GM12878 (cell line): ENCODE measurements around the gene GNG12. TPM values are rescaled to one million over a fixed set of nuclear protein-coding genes. Genes with fewer than 3 reads are reported as not detected.

Experiments used
- ATAC-seq: fragments of 200-7000 bp; cut with Tn5 transposase; 3 replicates; pipeline ENCODE4 v1.9.1; 2020; ENCODE audit warnings: mild to moderate bottlenecking, moderate library complexity
- BruUV-seq: library from RNA; stranded (reverse); fragments of 400-500 nt; replicated peaks from 2 replicates; lab custom pipeline; 2021; lab: Mats Ljungman, UMichigan
- CTCF ChIA-PET: fragments of 300-600 bp; sonication (Branson Sonifier 250); formaldehyde crosslinking; extraction: SDS; loops from one replicate; lab custom pipeline; 2021; ENCODE audit warnings: inconsistent platforms; lab: Yijun Ruan, JAX
- POLR2A ChIA-PET: fragments of 350-600 bp; formaldehyde crosslinking; extraction: SDS; loops from one replicate; lab custom pipeline; 2021; ENCODE audit warnings: inconsistent platforms; lab: Charles Lee
- RAD21 ChIA-PET: fragments of 300-600 bp; sonication (Branson Sonifier 250); formaldehyde crosslinking; loops from one replicate; lab custom pipeline; 2023; ENCODE audit warnings: antibody characterized with exemption; ENCODE audit not compliant: unreplicated experiment; lab: Charles Lee
- SMC1A ChIA-PET: fragments of 300-600 bp; sonication (Branson Sonifier 250); formaldehyde crosslinking; loops from one replicate; lab custom pipeline; 2023; ENCODE audit not compliant: unreplicated experiment, uncharacterized antibody; lab: Charles Lee
- DNase-seq: peaks from one replicate; pipeline ENCODE4 v3.0.0-alpha.2; 2011; ENCODE audit warnings: low read depth, low spot score
- FAIRE-seq: peaks from 3 replicates; lab custom pipeline; 2011; peaks lifted over from hg19 to GRCh38; lab: Jason Lieb, UNC
- H2AFZ ChIP-seq: 2 replicates; pipeline ENCODE4 v1.6.0; 2011; ENCODE audit warnings: low read depth, low read length, control low read depth; ENCODE audit not compliant: control insufficient read depth
- H3K27ac ChIP-seq: 2 replicates; pipeline ENCODE4 v1.5.1; 2011; ENCODE audit warnings: control low read depth; ENCODE audit not compliant: control insufficient read depth, insufficient read depth
- H3K27me3 ChIP-seq, 2 experiments: replicated peaks in 1 of 2; 2 replicates each; pipeline versions ENCODE4 v1.6.0 to v1.6.1; 2011; ENCODE audit warnings: low read length in 1 of 2; ENCODE audit not compliant: control insufficient read depth in 2 of 2, insufficient read depth in 2 of 2
- H3K36me3 ChIP-seq, 2 experiments: 2 replicates each; pipeline ENCODE4 v1.5.1; 2011; ENCODE audit warnings: low read length in 1 of 2; ENCODE audit not compliant: control insufficient read depth in 2 of 2, insufficient read depth in 2 of 2
- H3K4me1 ChIP-seq: 2 replicates; pipeline ENCODE4 v1.6.1; 2011; ENCODE audit warnings: mild to moderate bottlenecking, low read length, moderate library complexity, mixed read lengths; ENCODE audit not compliant: control insufficient read depth, insufficient read depth
- H3K4me2 ChIP-seq: 2 replicates; pipeline ENCODE4 v1.6.0; 2011; ENCODE audit warnings: control low read depth; ENCODE audit not compliant: control insufficient read depth, insufficient read depth
- H3K4me3 ChIP-seq: fragments of 200-600 bp; sonication (generic); 2 replicates; pipeline ENCODE4 v1.5.1; 2016
- H3K79me2 ChIP-seq: 2 replicates; pipeline ENCODE4 v1.6.0; 2011; ENCODE audit warnings: low read length; ENCODE audit not compliant: control insufficient read depth, insufficient read depth
- H3K9ac ChIP-seq: 2 replicates; pipeline ENCODE4 v1.8.0; 2011; ENCODE audit warnings: low read length, control low read depth, mixed read lengths; ENCODE audit not compliant: control insufficient read depth, insufficient read depth
- H3K9me3 ChIP-seq: replicated peaks from 3 replicates; pipeline ENCODE4 v1.5.1; 2011; ENCODE audit warnings: mild to moderate bottlenecking, low read length; ENCODE audit not compliant: control insufficient read depth, insufficient read depth
- H4K20me1 ChIP-seq: 2 replicates; pipeline ENCODE4 v1.6.0; 2011; ENCODE audit not compliant: control insufficient read depth, insufficient read depth
- ASH2L ChIP-seq: fragments of 300-600, 200-600 bp; sonication (generic); IDR thresholded peaks from 2 replicates; pipeline ENCODE4 v1.6.1; 2017; ENCODE audit warnings: low read depth, mild to moderate bottlenecking, borderline replicate concordance
- GABPA ChIP-seq: IDR thresholded peaks from 2 replicates; pipeline ENCODE4 v1.6.1; 2014; ENCODE audit warnings: antibody characterized with exemption, low read depth, mild to moderate bottlenecking, inconsistent platforms
- KDM1A ChIP-seq: fragments of 200-600 bp; sonication (generic); IDR thresholded peaks from 2 replicates; pipeline ENCODE4 v1.6.1; 2016; ENCODE audit warnings: borderline replicate concordance
- MXI1 ChIP-seq: fragments of 150-350 bp; IDR thresholded peaks from 2 replicates; pipeline ENCODE4 v1.6.1; 2011; ENCODE audit warnings: low read depth, mild to moderate bottlenecking, inconsistent platforms, low read length, improper control_type of control experiment
- NFYB ChIP-seq: IDR thresholded peaks from 2 replicates; pipeline ENCODE4 v1.6.1; 2011; ENCODE audit warnings: low read depth, mild to moderate bottlenecking, low read length, improper control_type of control experiment, moderate library complexity; ENCODE audit not compliant: insufficient read depth
- NR2C1 ChIP-seq: fragments of 450-650 bp; IDR thresholded peaks from 2 replicates; pipeline ENCODE4 v1.6.1; 2017; ENCODE audit warnings: antibody characterized with exemption, mild to moderate bottlenecking, moderate library complexity
- SMAD5 ChIP-seq: IDR thresholded peaks from 2 replicates; pipeline ENCODE4 v1.6.1; 2016; ENCODE audit warnings: antibody characterized with exemption, low read depth
- WGBS: methylation state at CpG from one replicate; pipeline ENCODE4 v1.1.6; 2016; ENCODE audit warnings: low lambda C conversion rate; ENCODE audit not compliant: insufficient replicate concordance, insufficient coverage; ENCODE audit errors: missing lambda C conversion rate; 5-methylcytosine and 5-hydroxymethylcytosine counted together
- in situ Hi-C: fragments of 300-500 bp; cut with MboI; formaldehyde crosslinking; loops from 9 replicates; pipeline ENCODE4 v1.14.3; 2018; ENCODE audit warnings: mixed read lengths
- intact Hi-C: fragments of 100-400 bp; cut with micrococcal nuclease; formaldehyde crosslinking; loops from one replicate; pipeline ENCODE4 v1.14.2; 2022; ENCODE audit not compliant: unreplicated experiment
- polyA plus RNA-seq, 11 experiments: library from polyadenylated mRNA; depleted of rRNA in 4 of 11; unstranded in 6 of 11; stranded (reverse) in 5 of 11; fragments of >200 nt; fragmentation: Nextera tagmentation in 4 of 11; fragmentation: Illumina TruSeq in 1 of 11; extraction: Ambion mirVana in 4 of 11; extraction: Trizol in 1 of 11; gene quantifications; 1 replicate in 1 of 11; 2 replicates in 10 of 11; pipeline versions ENCODE4 v1.2.1 to v1.2.3, GENCODE V29; 2011 to 2016; ENCODE audit warnings: inconsistent platforms in 2 of 11, missing spikeins in 2 of 11, low read depth in 1 of 11
- total RNA-seq, 4 experiments: library from RNA; depleted of rRNA in 3 of 4; stranded (reverse); fragments of >200 nt in 3 of 4; fragmentation: Illumina TruSeq in 1 of 4; extraction: Trizol in 1 of 4; gene quantifications; 2 replicates each; pipeline versions ENCODE4 v1.2.1 to v1.2.3, GENCODE V29; 2013 to 2021
- TF ChIP-seq, protein P1 (sequence below): fragments of 150-350 bp; IDR thresholded peaks from 2 replicates; pipeline ENCODE4 v1.6.1; 2014; ENCODE audit warnings: mild to moderate bottlenecking, low read depth, low read length
- TF ChIP-seq, protein P2 (sequence below): fragments of 450-650 bp; IDR thresholded peaks from 2 replicates; pipeline ENCODE4 v1.6.1; 2017; ENCODE audit warnings: antibody characterized with exemption, mild to moderate bottlenecking, moderate library complexity

Gene GNG12
- total and polyA plus RNA-seq, 10 of the 15 experiments (the other 5 are each of a cell fraction or from before 2014, with no cell fraction given), result 0.22 to 32.8 (median 0.35) TPM

DNA sequence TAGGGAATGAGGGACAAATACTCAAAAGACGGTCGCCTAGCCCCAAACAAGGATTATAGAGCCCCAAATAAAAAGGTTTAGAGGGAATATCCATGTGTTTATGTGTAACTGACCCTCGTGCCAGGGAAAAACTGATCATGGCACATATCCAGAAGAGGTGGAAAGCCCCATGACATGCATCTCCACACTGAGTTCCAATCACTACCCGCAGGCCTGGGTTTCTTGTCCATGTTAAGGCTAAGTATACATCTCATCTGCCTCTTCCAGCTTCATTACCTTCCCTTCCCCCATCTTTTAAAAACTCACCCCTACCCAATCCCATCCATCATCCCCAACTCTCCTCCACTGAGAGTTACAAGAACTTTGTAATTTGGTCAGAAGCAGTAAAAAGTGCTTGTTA is 133.0 kb downstream of the GNG12 start (continued):
- TF ChIP-seq, protein P1, sequence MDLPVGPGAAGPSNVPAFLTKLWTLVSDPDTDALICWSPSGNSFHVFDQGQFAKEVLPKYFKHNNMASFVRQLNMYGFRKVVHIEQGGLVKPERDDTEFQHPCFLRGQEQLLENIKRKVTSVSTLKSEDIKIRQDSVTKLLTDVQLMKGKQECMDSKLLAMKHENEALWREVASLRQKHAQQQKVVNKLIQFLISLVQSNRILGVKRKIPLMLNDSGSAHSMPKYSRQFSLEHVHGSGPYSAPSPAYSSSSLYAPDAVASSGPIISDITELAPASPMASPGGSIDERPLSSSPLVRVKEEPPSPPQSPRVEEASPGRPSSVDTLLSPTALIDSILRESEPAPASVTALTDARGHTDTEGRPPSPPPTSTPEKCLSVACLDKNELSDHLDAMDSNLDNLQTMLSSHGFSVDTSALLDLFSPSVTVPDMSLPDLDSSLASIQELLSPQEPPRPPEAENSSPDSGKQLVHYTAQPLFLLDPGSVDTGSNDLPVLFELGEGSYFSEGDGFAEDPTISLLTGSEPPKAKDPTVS, result no peak
- TF ChIP-seq ASH2L (no peak), MXI1 (no peak), NFYB (no peak), GABPA (no peak)
- TF ChIP-seq, protein P2, sequence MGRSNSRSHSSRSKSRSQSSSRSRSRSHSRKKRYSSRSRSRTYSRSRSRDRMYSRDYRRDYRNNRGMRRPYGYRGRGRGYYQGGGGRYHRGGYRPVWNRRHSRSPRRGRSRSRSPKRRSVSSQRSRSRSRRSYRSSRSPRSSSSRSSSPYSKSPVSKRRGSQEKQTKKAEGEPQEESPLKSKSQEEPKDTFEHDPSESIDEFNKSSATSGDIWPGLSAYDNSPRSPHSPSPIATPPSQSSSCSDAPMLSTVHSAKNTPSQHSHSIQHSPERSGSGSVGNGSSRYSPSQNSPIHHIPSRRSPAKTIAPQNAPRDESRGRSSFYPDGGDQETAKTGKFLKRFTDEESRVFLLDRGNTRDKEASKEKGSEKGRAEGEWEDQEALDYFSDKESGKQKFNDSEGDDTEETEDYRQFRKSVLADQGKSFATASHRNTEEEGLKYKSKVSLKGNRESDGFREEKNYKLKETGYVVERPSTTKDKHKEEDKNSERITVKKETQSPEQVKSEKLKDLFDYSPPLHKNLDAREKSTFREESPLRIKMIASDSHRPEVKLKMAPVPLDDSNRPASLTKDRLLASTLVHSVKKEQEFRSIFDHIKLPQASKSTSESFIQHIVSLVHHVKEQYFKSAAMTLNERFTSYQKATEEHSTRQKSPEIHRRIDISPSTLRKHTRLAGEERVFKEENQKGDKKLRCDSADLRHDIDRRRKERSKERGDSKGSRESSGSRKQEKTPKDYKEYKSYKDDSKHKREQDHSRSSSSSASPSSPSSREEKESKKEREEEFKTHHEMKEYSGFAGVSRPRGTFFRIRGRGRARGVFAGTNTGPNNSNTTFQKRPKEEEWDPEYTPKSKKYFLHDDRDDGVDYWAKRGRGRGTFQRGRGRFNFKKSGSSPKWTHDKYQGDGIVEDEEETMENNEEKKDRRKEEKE, result no peak

DNA sequence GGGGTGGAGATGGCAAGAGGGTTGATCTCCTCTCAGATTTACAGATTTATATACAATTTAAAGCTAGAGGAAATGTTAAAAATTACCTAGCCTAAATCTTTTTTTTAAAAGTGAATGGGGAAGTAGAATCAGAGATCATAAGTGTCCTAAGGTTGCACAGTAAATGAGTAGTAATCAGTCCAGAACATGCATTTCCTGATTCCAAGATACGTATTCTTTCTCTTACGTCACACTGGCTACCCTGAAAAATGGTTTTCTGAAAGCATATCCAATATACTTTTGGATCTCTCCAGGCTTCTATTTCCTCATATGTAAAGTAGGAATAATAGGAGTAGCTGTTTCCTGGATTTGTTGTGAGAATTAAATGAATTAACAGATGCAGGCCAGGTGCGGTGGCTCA is 136.6 kb downstream of the GNG12 start:
- H3K4me3 ChIP-seq, result no peak overlapping the region
- TF ChIP-seq NR2C1 (no peak), SMAD5 (no peak), KDM1A (no peak)
- no peaks in the 10 kb centered on the region for H3K27me3 ChIP-seq
- CTCF ChIA-PET, result interaction anchor here (0.7 to 0.8 kb wide), 2 partner anchors 10 kb away, joined by 3 to 4 read pairs; no protein-coding TSS in a partner anchor
- SMC1A ChIA-PET, result interaction anchor here (0.7 to 1.5 kb wide), 4 partner anchors 10 to 64 kb away, joined by 3 to 6 read pairs (median 4); partner anchors contain the start of gene GADD45A
- no peaks in the 10 kb centered on the region for H3K79me2 ChIP-seq
- no peak overlapping the region for H2AFZ ChIP-seq
- H3K27ac ChIP-seq, result no peak overlapping the region
- RAD21 ChIA-PET, result interaction anchor here (1.3 kb wide), 1 partner anchor 12 kb away, joined by 6 read pairs; the partner anchor contains the start of gene GADD45A
- no peaks in the 10 kb centered on the region for H3K4me1 ChIP-seq
- H3K9ac ChIP-seq, result no peak overlapping the region
- in situ Hi-C loops, result no loop called here
- intact Hi-C loops, result no loop called here
- no peaks in the 10 kb centered on the region for H4K20me1 ChIP-seq
- H3K9me3 ChIP-seq, result no peaks in the 10 kb centered on the region
- ATAC-seq (no peak), DNase-seq (no peak), FAIRE-seq (no peak)
- no peak overlapping the region for H3K4me2 ChIP-seq
- POLR2A ChIA-PET, result no interaction called here
- WGBS, result 68% methylated on average over 3 of the region's 3 CpGs
- no peaks in the 10 kb centered on the region for H3K36me3 ChIP-seq
- no TSS peak for BruUV-seq
